Endothelial cell of umbilical vein (primary cell): ENCODE measurements around the gene GDI1. TPM values are rescaled to one million over a fixed set of nuclear protein-coding genes. Genes with fewer than 3 reads are reported as not detected.

Experiments used
- BruUV-seq: library from RNA; stranded (reverse); fragments of 400-500 nt; replicated peaks from 2 replicates; lab custom pipeline; 2021; lab: Mats Ljungman, UMichigan
- CTCF ChIA-PET: fragments of 300-600, 350-600 bp; sonication (Branson Sonifier 250); formaldehyde crosslinking; loops from one replicate; lab custom pipeline; 2021; ENCODE audit warnings: antibody characterized with exemption, inconsistent platforms; lab: Charles Lee
- POLR2A ChIA-PET: fragments of 300-600, 350-600 bp; sonication (Branson Sonifier 250); formaldehyde crosslinking; loops from one replicate; lab custom pipeline; 2021; ENCODE audit warnings: antibody characterized with exemption, inconsistent platforms; lab: Charles Lee
- DNase-seq: peaks from one replicate; pipeline ENCODE4 v3.0.0-alpha.2; 2011; ENCODE audit warnings: low read depth, low spot score
- FAIRE-seq: peaks from 2 replicates; lab custom pipeline; 2011; peaks lifted over from hg19 to GRCh38; lab: Jason Lieb, UNC
- H2AFZ ChIP-seq: 2 replicates; pipeline ENCODE4 v1.6.0; 2012; ENCODE audit warnings: low read depth, low read length, control low read depth, inconsistent platforms
- H3K27ac ChIP-seq: 2 replicates; pipeline ENCODE4 v1.5.1; 2011; ENCODE audit warnings: low read depth, mild to moderate bottlenecking, control low read depth, low read length, moderate library complexity; ENCODE audit not compliant: insufficient read depth
- H3K27me3 ChIP-seq, 2 experiments: 2 replicates each; pipeline versions ENCODE4 v1.6.0 to v1.6.1; 2011; ENCODE audit warnings: low read length in 2 of 2, mixed read lengths in 1 of 2; ENCODE audit not compliant: control insufficient read depth in 2 of 2, insufficient read depth in 2 of 2
- H3K36me3 ChIP-seq, 2 experiments: 2 replicates in 1 of 2; 3 replicates in 1 of 2; pipeline ENCODE4 v1.5.1; 2011; ENCODE audit warnings: low read length in 2 of 2, mild to moderate bottlenecking in 1 of 2, moderate library complexity in 1 of 2; ENCODE audit not compliant: control insufficient read depth in 2 of 2, insufficient read depth in 2 of 2; ENCODE audit errors: extremely low read depth in 1 of 2
- H3K4me1 ChIP-seq: 3 replicates; pipeline ENCODE4 v1.5.1; 2011; ENCODE audit warnings: mild to moderate bottlenecking, low read length; ENCODE audit not compliant: control insufficient read depth, insufficient read depth; ENCODE audit errors: extremely low read depth
- H3K4me2 ChIP-seq: 2 replicates; pipeline ENCODE4 v1.6.1; 2011; ENCODE audit warnings: low read length, control low read depth, mixed read lengths; ENCODE audit not compliant: insufficient read depth
- H3K4me3 ChIP-seq, 3 experiments: fragments of 200-600 bp in 1 of 3; sonication (generic), shearing (Covaris generic) in 1 of 3; replicated peaks in 1 of 3; 2 replicates each; pipeline ENCODE4 v1.5.1; 2011 to 2016; ENCODE audit warnings: control low read depth in 3 of 3, low read length in 3 of 3, mild to moderate bottlenecking in 2 of 3, inconsistent platforms in 1 of 3, low read depth in 1 of 3, moderate library complexity in 1 of 3; ENCODE audit not compliant: insufficient read depth in 1 of 3
- H3K79me2 ChIP-seq: 2 replicates; pipeline ENCODE4 v1.6.0; 2012; ENCODE audit warnings: low read length, inconsistent platforms; ENCODE audit not compliant: control insufficient read depth, insufficient read depth
- H3K9ac ChIP-seq: replicated peaks from 2 replicates; pipeline ENCODE3; 2011; ENCODE audit warnings: low read length, control low read depth; ENCODE audit not compliant: insufficient read depth; ENCODE audit errors: extremely low read depth
- H3K9me1 ChIP-seq: replicated peaks from 3 replicates; pipeline ENCODE4 v1.6.0; 2011; ENCODE audit warnings: mild to moderate bottlenecking, low read length; ENCODE audit not compliant: control insufficient read depth, insufficient read depth; ENCODE audit errors: extremely low read depth
- H3K9me3 ChIP-seq: replicated peaks from 2 replicates; pipeline ENCODE4 v1.5.1; 2012; ENCODE audit warnings: low read length, inconsistent platforms; ENCODE audit not compliant: control insufficient read depth, insufficient read depth
- H4K20me1 ChIP-seq: replicated peaks from 2 replicates; pipeline ENCODE3; 2011; ENCODE audit warnings: mild to moderate bottlenecking, low read length; ENCODE audit not compliant: control insufficient read depth, insufficient read depth; ENCODE audit errors: extremely low read depth
- CTCF ChIP-seq, 2 donors: IDR thresholded peaks; 1 replicate in 1 of 2; 2 replicates in 1 of 2; pipeline ENCODE4 v1.5.1; 2011; ENCODE audit warnings: low read length in 2 of 2, mild to moderate bottlenecking in 2 of 2, moderate library complexity in 2 of 2, control low read depth in 1 of 2, inconsistent platforms in 1 of 2, low read depth in 1 of 2; ENCODE audit not compliant: insufficient read depth in 1 of 2; ENCODE audit errors: extremely low read depth in 1 of 2
- EZH2 ChIP-seq: IDR thresholded peaks from 2 replicates; pipeline ENCODE4 v1.6.1; 2012; ENCODE audit warnings: borderline replicate concordance, low read depth, mild to moderate bottlenecking, moderate library complexity, low read length, inconsistent platforms; ENCODE audit not compliant: severe bottlenecking
- FOS ChIP-seq: IDR thresholded peaks from 2 replicates; pipeline ENCODE4 v1.6.1; 2011; ENCODE audit warnings: mild to moderate bottlenecking, low read length, moderate library complexity, borderline replicate concordance; ENCODE audit not compliant: insufficient read depth
- GATA2 ChIP-seq: IDR thresholded peaks from 2 replicates; pipeline ENCODE4 v1.7.0; 2011; ENCODE audit warnings: low read depth, mild to moderate bottlenecking, moderate library complexity, mixed read lengths, low read length; ENCODE audit not compliant: insufficient read length, insufficient read depth
- MAX ChIP-seq: IDR thresholded peaks from 2 replicates; pipeline ENCODE4 v1.6.1; 2011; ENCODE audit not compliant: insufficient read depth, insufficient read length
- MYC ChIP-seq: IDR thresholded peaks from one replicate; pipeline ENCODE4 v1.6.1; 2011; ENCODE audit warnings: mild to moderate bottlenecking, low read depth, low read length
- POLR2A ChIP-seq: IDR thresholded peaks from 2 replicates; pipeline ENCODE4 v1.6.1; 2012; ENCODE audit warnings: low read depth, mild to moderate bottlenecking, control low read depth, low read length
- POLR2AphosphoS5 ChIP-seq: IDR thresholded peaks from 2 replicates; pipeline ENCODE4 v1.6.1; 2012; ENCODE audit warnings: low read depth, mild to moderate bottlenecking, control low read depth, low read length, moderate library complexity; ENCODE audit not compliant: insufficient read depth
- dilution Hi-C: fragments of 300-500 bp; cut with MboI; formaldehyde crosslinking; loops from one replicate; pipeline ENCODE4 v1.15.0; 2019; ENCODE audit warnings: low sequenced_read_pairs; ENCODE audit not compliant: extremely low pct_ligation_motif_present
- intact Hi-C: fragments of 100-400 bp; cut with micrococcal nuclease; formaldehyde crosslinking; loops from one replicate; pipeline ENCODE4 v1.10.0; 2022
- polyA plus RNA-seq, 4 experiments: library from polyadenylated mRNA; depleted of rRNA in 3 of 4; stranded (reverse) in 3 of 4; unstranded in 1 of 4; fragments of >200 nt; gene quantifications; 2 replicates each; pipeline versions ENCODE4 v1.2.1 to v1.2.3, GENCODE V29; 2011 to 2012; ENCODE audit warnings: missing spikeins in 1 of 4
- total RNA-seq: library from RNA; stranded (reverse); gene quantifications from 2 replicates; pipeline ENCODE4 v1.2.3, GENCODE V29; 2021

GDI1 gene
- total and polyA plus RNA-seq, 2 donors (not counting 3 experiments of a cell fraction or from before 2014, with no cell fraction given): 128 to 247 TPM

- Histone ChIP-seq H3K36me3 (no peaks in the 10 kb centered on the region), H3K4me1 (peaks cover 6% of the 10 kb centered on the region), H3K4me3 (no peak overlapping the region), H3K4me2 (no peak overlapping the region), H2AFZ (no peak overlapping the region), H3K27ac (no peak overlapping the region), H3K27me3 (no peaks in the 10 kb centered on the region), H3K79me2 (no peaks in the 10 kb centered on the region), H3K9me3 (no peaks in the 10 kb centered on the region), H3K9ac (no peak overlapping the region), H4K20me1 (no peaks in the 10 kb centered on the region), H3K9me1 (no peaks in the 10 kb centered on the region)
- dilution Hi-C loops (no loop called here), intact Hi-C loops (no loop called here)
- ChIA-PET POLR2A (no interaction called here), CTCF (no interaction called here)
- TF ChIP-seq MAX (no peak), EZH2 (no peak), POLR2AphosphoS5 (no peak), GATA2 (no peak), FOS (no peak), CTCF (IDR thresholded peaks at IDR 0.05; ENCODE audit: extremely low read depth in 1 of 2, insufficient read depth in 1 of 2, low read depth in 1 of 2, low read length in 2 of 2) (no peak), MYC (no peak), POLR2A (no peak)
- FAIRE-seq: no peak
- DNase-seq: no peak
- no TSS peak for BruUV-seq
Measured at GRCh38 chrX:154420402-154420756, 16.6 kb upstream of the GDI1 start.
